Measurements from ENCODE around the gene ARHGAP24.

- no peak for TF ChIP-seq POLR2A (IDR thresholded peaks at IDR 0.05)
- no peak for TF ChIP-seq EP300 (IDR thresholded peaks at IDR 0.05)
- no peak for TF ChIP-seq CTCF (IDR thresholded peaks at IDR 0.05)
Measured at GRCh38 chr4:85772470-85772869, 297.5 kb downstream of the ARHGAP24 start.

Data from ovary (tissue), 3 donors.